Prostate gland (tissue), 2 donors: ENCODE results near the gene RASGRP1. TPM values are rescaled to one million over a fixed set of nuclear protein-coding genes. Genes with fewer than 3 reads are reported as not detected.

Experiments
- DNase-seq: peaks from one replicate; pipeline ENCODE4 v3.0.0-alpha.2; 2019; ENCODE audit warnings: low spot score
- H3K27ac ChIP-seq, 2 donors: fragments of 200-600 bp; sonication (generic); 2 replicates each; pipeline ENCODE4 v1.5.1; 2017 to 2019
- H3K27me3 ChIP-seq: fragments of 200-600 bp; sonication (generic); replicated peaks from 2 replicates; pipeline ENCODE4 v1.5.1; 2019; ENCODE audit not compliant: insufficient read depth
- H3K36me3 ChIP-seq, 2 donors: fragments of 200-600 bp; sonication (generic); 1 replicate in 1 of 2; 2 replicates in 1 of 2; pipeline versions ENCODE4 v1.5.1 to v1.8.1; 2017 to 2019
- H3K4me1 ChIP-seq: fragments of 200-600 bp; sonication (generic); replicated peaks from 2 replicates; pipeline ENCODE4 v1.5.1; 2019
- H3K4me3 ChIP-seq, 2 donors: fragments of 200-600 bp; sonication (generic); 2 replicates each; pipeline ENCODE4 v1.5.1; 2017 to 2019
- H3K9me3 ChIP-seq: fragments of 200-600 bp; sonication (generic); 2 replicates; pipeline ENCODE4 v1.5.1; 2017
- CTCF ChIP-seq, 4 experiments: fragments of 200-600 bp in 2 of 4; fragments of 450-650 bp in 2 of 4; sonication (generic) in 2 of 4; IDR thresholded peaks; 1 replicate in 3 of 4; 2 replicates in 1 of 4; pipeline ENCODE4 v1.5.1; 2016 to 2019; ENCODE audit warnings: antibody characterized with exemption in 4 of 4, mild to moderate bottlenecking in 2 of 4, moderate library complexity in 2 of 4
- POLR2A ChIP-seq: fragments of 450-650 bp; IDR thresholded peaks from one replicate; pipeline ENCODE4 v1.6.1; 2016; ENCODE audit warnings: antibody characterized with exemption, mild to moderate bottlenecking
- POLR2AphosphoS5 ChIP-seq: sonication (generic); formaldehyde crosslinking; IDR thresholded peaks from one replicate; pipeline ENCODE4 v1.6.1; 2017; ENCODE audit warnings: antibody characterized with exemption
- WGBS: methylation state at CpG from one replicate; pipeline ENCODE4 v1.1.5; 2018; 5-methylcytosine and 5-hydroxymethylcytosine counted together
- intact Hi-C: fragments of 100-400 bp; cut with DNase I; formaldehyde crosslinking; loops from one replicate; pipeline ENCODE4 v1.14.2; 2022
- total RNA-seq, 2 donors: library from RNA; depleted of rRNA; stranded (reverse); fragments of >200 nt; gene quantifications; one replicate each; pipeline ENCODE4 v1.1.0, GENCODE V29; 2016

RASGRP1 gene
- total RNA-seq, 2 donors from 2014 or later, result 0.36 to 7.6 TPM

GRCh38 chr15:38532728-38533127, 31.9 kb downstream of the RASGRP1 start:
- TF ChIP-seq POLR2A, result no peak
- no peak overlapping the region for H3K27ac ChIP-seq
- no peaks in the 10 kb centered on the region for H3K9me3 ChIP-seq
- DNase-seq, result no peak
- no peaks in the 10 kb centered on the region for H3K36me3 ChIP-seq
- intact Hi-C loops, result no loop called here
- H3K4me1 ChIP-seq, result no peaks in the 10 kb centered on the region
- H3K4me3 ChIP-seq, result no peak overlapping the region
- WGBS, result 83% methylated on average over 3 of the region's 3 CpGs
- H3K27me3 ChIP-seq, result no peaks in the 10 kb centered on the region

GRCh38 chr15:38531509-38531908, 33.1 kb downstream of the RASGRP1 start:
- H3K27me3 ChIP-seq, result no peaks in the 10 kb centered on the region
- no peak for TF ChIP-seq POLR2A
- no peak for TF ChIP-seq CTCF (IDR thresholded peaks at IDR 0.05)
- H3K36me3 ChIP-seq, result no peaks in the 10 kb centered on the region
- intact Hi-C loops, result no loop called here
- no peak overlapping the region for H3K27ac ChIP-seq
- DNase-seq, result no peak
- no peak overlapping the region for H3K4me3 ChIP-seq
- H3K9me3 ChIP-seq, result no peaks in the 10 kb centered on the region
- WGBS, result 75% methylated on average over 4 of the region's 4 CpGs
- H3K4me1 ChIP-seq, result no peaks in the 10 kb centered on the region

GRCh38 chr15:38530113-38530512, 34.5 kb downstream of the RASGRP1 start:
- intact Hi-C loops, result no loop called here
- H3K27ac ChIP-seq, result no peak overlapping the region
- no peaks in the 10 kb centered on the region for H3K27me3 ChIP-seq
- TF ChIP-seq POLR2A (no peak), CTCF (IDR thresholded peaks at IDR 0.05) (no peak), POLR2AphosphoS5 (no peak)
- no peaks in the 10 kb centered on the region for H3K4me1 ChIP-seq
- H3K36me3 ChIP-seq, result no peaks in the 10 kb centered on the region
- no peaks in the 10 kb centered on the region for H3K9me3 ChIP-seq
- H3K4me3 ChIP-seq, result no peak overlapping the region
- no peak for DNase-seq
- 90% methylated on average over 1 of the region's 1 CpG for WGBS

GRCh38 chr15:38528294-38528693, 36.3 kb downstream of the RASGRP1 start:
- no peak for TF ChIP-seq CTCF (IDR thresholded peaks at IDR 0.05)
- TF ChIP-seq POLR2AphosphoS5, result no peak
- TF ChIP-seq POLR2A, result no peak
- no peaks in the 10 kb centered on the region for H3K9me3 ChIP-seq
- H3K27ac ChIP-seq, result no peak overlapping the region
- intact Hi-C loops, result no loop called here
- 84% methylated on average over 1 of the region's 1 CpG for WGBS
- no peak overlapping the region for H3K4me3 ChIP-seq
- H3K4me1 ChIP-seq, result no peaks in the 10 kb centered on the region
- DNase-seq, result no peak
- H3K27me3 ChIP-seq, result no peaks in the 10 kb centered on the region
- H3K36me3 ChIP-seq, result no peaks in the 10 kb centered on the region

- Histone ChIP-seq H3K27ac (no peak overlapping the region), H3K4me1 (no peaks in the 10 kb centered on the region), H3K4me3 (no peak overlapping the region), H3K27me3 (no peaks in the 10 kb centered on the region), H3K36me3 (no peaks in the 10 kb centered on the region), H3K9me3 (no peaks in the 10 kb centered on the region)
- no peak for TF ChIP-seq POLR2AphosphoS5
- TF ChIP-seq POLR2A, result no peak
- TF ChIP-seq CTCF (IDR thresholded peaks at IDR 0.05), result no peak
- DNase-seq, result no peak
- 92% methylated on average over 2 of the region's 2 CpGs for WGBS
- intact Hi-C loops, result no loop called here
Observed at GRCh38 chr15:38526158-38526557, 38.5 kb downstream of the RASGRP1 start.
